K562 (cell line): Measurements from ENCODE around the gene FKBP3. TPM values are rescaled to one million over a fixed set of nuclear protein-coding genes. Genes with fewer than 3 reads are reported as not detected.
A peak's percentile ranks its signal among the peaks of the same experiment; 100 is the strongest.

ENCODE experiments used
- ATAC-seq: fragments of 200-7000 bp; cut with Tn5 transposase; 3 replicates; pipeline ENCODE4 v1.9.1; 2020; ENCODE audit warnings: moderate library complexity
- BruUV-seq: library from RNA; stranded (reverse); fragments of 400-500 nt; replicated peaks from 2 replicates; lab custom pipeline; 2021; lab: Mats Ljungman, UMichigan
- CTCF ChIA-PET: fragments of 300-600 bp; formaldehyde crosslinking; extraction: SDS; loops from one replicate; lab custom pipeline; 2021; ENCODE audit warnings: low intra/inter-chr PET ratio; lab: Yijun Ruan, JAX
- POLR2A ChIA-PET: fragments of 300-600, 350-650 bp; sonication (Branson Sonifier 250); formaldehyde crosslinking; extraction: SDS; loops from one replicate; lab custom pipeline; 2021; ENCODE audit warnings: antibody characterized with exemption, inconsistent platforms; lab: Yijun Ruan, JAX
- DNase-seq, 4 experiments: peaks; one replicate each; pipeline versions ENCODE4 v3.0.0 to v3.0.0-alpha.2; 2011 to 2018; ENCODE audit warnings: low spot score in 3 of 4, mixed read lengths in 3 of 4; ENCODE audit errors: extremely low read depth in 1 of 4
- FAIRE-seq: peaks from 2 replicates; lab custom pipeline; 2011; peaks lifted over from hg19 to GRCh38; lab: Jason Lieb, UNC
- H2AFZ ChIP-seq: 2 replicates; pipeline ENCODE4 v1.6.0; 2011; ENCODE audit warnings: low read depth, low read length, control low read depth, inconsistent platforms
- H3K27ac ChIP-seq: fragments of 200-600 bp; 3 replicates; pipeline ENCODE4 v1.8.0; 2011; ENCODE audit warnings: low read depth, mild to moderate bottlenecking, control low read depth, inconsistent platforms, low read length, moderate library complexity, mixed read lengths; ENCODE audit errors: extremely low read depth
- H3K27me3 ChIP-seq, 2 experiments: fragments of 300-600 bp in 1 of 2; 2 replicates in 1 of 2; 3 replicates in 1 of 2; pipeline versions ENCODE4 v1.6.0 to v1.8.0; 2011; ENCODE audit warnings: inconsistent platforms in 2 of 2, low read length in 2 of 2, mild to moderate bottlenecking in 1 of 2, mixed read lengths in 1 of 2, moderate library complexity in 1 of 2; ENCODE audit not compliant: control insufficient read depth in 2 of 2, insufficient read depth in 2 of 2
- H3K36me3 ChIP-seq: fragments of 300-600 bp; 3 replicates; pipeline ENCODE4 v1.8.0; 2011; ENCODE audit warnings: mild to moderate bottlenecking, low read length, inconsistent platforms; ENCODE audit not compliant: control insufficient read depth, insufficient read depth
- H3K4me1 ChIP-seq, 2 experiments: fragments of 200-600 bp in 1 of 2; replicated peaks in 1 of 2; 2 replicates in 1 of 2; 3 replicates in 1 of 2; pipeline versions ENCODE4 v1.5.1 to v1.8.0; 2011; ENCODE audit warnings: inconsistent platforms in 2 of 2, low read length in 2 of 2, mild to moderate bottlenecking in 1 of 2, mixed read lengths in 1 of 2, moderate library complexity in 1 of 2; ENCODE audit not compliant: control insufficient read depth in 2 of 2, insufficient read depth in 2 of 2
- H3K4me2 ChIP-seq: 2 replicates; pipeline ENCODE4 v1.6.1; 2011; ENCODE audit warnings: low read length, control low read depth, inconsistent platforms, mixed read lengths; ENCODE audit not compliant: insufficient read depth
- H3K4me3 ChIP-seq: fragments of 200-600 bp; sonication (generic), shearing (Covaris generic); 2 replicates; pipeline ENCODE4 v1.5.1; 2016; ENCODE audit warnings: control low read depth, inconsistent platforms
- H3K79me2 ChIP-seq: fragments of 200-600 bp; 3 replicates; pipeline ENCODE4 v1.8.0; 2011; ENCODE audit warnings: low read length, inconsistent platforms; ENCODE audit not compliant: control insufficient read depth, insufficient read depth
- H3K9ac ChIP-seq, 2 experiments: 2 replicates each; pipeline versions ENCODE4 v1.6.0 to v1.6.1; 2011; ENCODE audit warnings: low read depth in 2 of 2, low read length in 2 of 2, control low read depth in 1 of 2, inconsistent platforms in 1 of 2, mild to moderate bottlenecking in 1 of 2, mixed read lengths in 1 of 2; ENCODE audit not compliant: insufficient read depth in 1 of 2
- H3K9me1 ChIP-seq: one replicate; pipeline ENCODE4 v1.6.0; 2011; ENCODE audit warnings: inconsistent platforms, mild to moderate bottlenecking, low read length, moderate library complexity; ENCODE audit not compliant: control insufficient read depth, insufficient read depth
- H3K9me3 ChIP-seq: replicated peaks from 2 replicates; pipeline ENCODE4 v1.5.1; 2011; ENCODE audit warnings: low read depth, low read length, inconsistent platforms; ENCODE audit not compliant: control insufficient read depth, insufficient read depth
- H4K20me1 ChIP-seq: replicated peaks from 2 replicates; pipeline ENCODE4 v1.6.1; 2011; ENCODE audit warnings: low read length, inconsistent platforms, mixed read lengths; ENCODE audit not compliant: control insufficient read depth, insufficient read depth
- HSF4 ChIP-seq: fragments of 250-450 bp; sonication (Bioruptor Pico); IDR thresholded peaks from 2 replicates; pipeline ENCODE4 v2.1.2; 2022; ENCODE audit warnings: mild to moderate bottlenecking, moderate library complexity, borderline replicate concordance
- KDM1A ChIP-seq, 2 experiments: fragments of 450-650 bp; IDR thresholded peaks; 2 replicates each; pipeline ENCODE4 v1.6.1; 2016; ENCODE audit warnings: mild to moderate bottlenecking in 2 of 2
- KLF10 ChIP-seq: fragments of 250-450 bp; sonication (Bioruptor Pico); IDR thresholded peaks from 2 replicates; pipeline ENCODE4 v1.6.1; 2021; ENCODE audit warnings: matching md5 sums
- ZNF175 ChIP-seq: fragments of 200-800 bp; sonication (Bioruptor generic); IDR thresholded peaks from 2 replicates; pipeline ENCODE4 v1.6.1; 2016; ENCODE audit warnings: low read depth, mild to moderate bottlenecking, missing genetic modification characterization, missing compliant biosample characterization
- ZNF707 ChIP-seq: fragments of 250-450 bp; sonication (Bioruptor Pico); conservative IDR thresholded peaks from 2 replicates; pipeline ENCODE4 v1.8.0; 2022; ENCODE audit warnings: inconsistent platforms, mild to moderate bottlenecking, moderate library complexity
- WGBS: fragments of 100-300 bp; shearing (Covaris generic); methylation state at CpG from one replicate; pipeline ENCODE4 v1.1.6; 2016; ENCODE audit warnings: low coverage, mixed read lengths; ENCODE audit not compliant: insufficient coverage; ENCODE audit errors: missing lambda C conversion rate; 5-methylcytosine and 5-hydroxymethylcytosine counted together
- in situ Hi-C: fragments of 300-500 bp; cut with MboI; formaldehyde crosslinking; loops from 4 replicates; pipeline ENCODE4 v1.15.0; 2018; ENCODE audit warnings: inconsistent platforms, mixed read lengths
- intact Hi-C: fragments of 100-400 bp; cut with micrococcal nuclease; formaldehyde crosslinking; loops from 2 replicates; pipeline ENCODE4 v1.14.2; 2022
- polyA plus RNA-seq, 8 experiments: library from polyadenylated mRNA; depleted of rRNA in 4 of 8; stranded (reverse) in 5 of 8; unstranded in 3 of 8; fragments of >200 nt; fragmentation: Nextera tagmentation in 2 of 8; fragmentation: Illumina TruSeq in 1 of 8; extraction: Ambion mirVana in 2 of 8; extraction: Trizol in 1 of 8; gene quantifications; 2 replicates each; pipeline versions ENCODE4 v1.2.1 to v1.2.3, GENCODE V29; 2011 to 2014; ENCODE audit warnings: inconsistent platforms in 1 of 8, missing spikeins in 1 of 8
- total RNA-seq, 7 experiments: library from RNA; depleted of rRNA in 6 of 7; stranded (reverse); fragments of >200 nt in 6 of 7; fragmentation: Illumina TruSeq in 2 of 7; extraction: Trizol in 2 of 7; gene quantifications; 2 replicates each; pipeline versions ENCODE4 v1.2.1 to v1.2.3, GENCODE V29; 2011 to 2021; ENCODE audit warnings: low replicate concordance in 1 of 7

FKBP3 gene
- total and polyA plus RNA-seq, 9 of the 15 experiments (the other 6 are each of a cell fraction or from before 2014, with no cell fraction given) = 43.6 to 107 (median 65.2) TPM

GRCh38 chr14:45133683-45134050 is 614 bp downstream of the FKBP3 start:
- Histone ChIP-seq H3K9me1 (no peaks in the 10 kb centered on the region), H3K79me2 (peaks cover 68% of the 10 kb centered on the region), H3K36me3 (peaks cover 9% of the 10 kb centered on the region; the same call in 1 of the 3 replicates), H4K20me1 (0 out of 2 replicates have a peak, but pooled peaks cover 5% of the 10 kb centered on the region), H3K27me3 (no peaks in the 10 kb centered on the region), H3K4me1 (no peaks in the 10 kb centered on the region; a peak in 2 of 5 replicates), H3K27ac (peak overlapping the region; percentile 88), H3K4me2 (peak overlapping the region; percentile 86), H3K9ac (peak overlapping the region; percentile 84 to 95), H2AFZ (peak overlapping the region; percentile 89), H3K9me3 (no peaks in the 10 kb centered on the region), H3K4me3 (peak overlapping the region; percentile 91)
- TF ChIP-seq ZNF707 (no peak), KDM1A (IDR thresholded peaks at IDR 0.05) (peak; percentile 85 to 89; a peak in 3 of 4 replicates), KLF10 (CRISPR knock-in tag) (no peak)
- WGBS = 2% methylated on average over 9 of the region's 9 CpGs
- no peak for DNase-seq
- in situ Hi-C loops (no loop called here), intact Hi-C loops (loop anchor here (2.0 kb wide), 2 partner anchors 119 to 173 kb away; partner anchors contain the start of genes KLHL28 and MIS18BP1)
- POLR2A ChIA-PET = interaction anchor here (0.9 to 1.7 kb wide), 6 partner anchors 9 to 49 kb away, joined by 3 to 5 read pairs (median 3); partner anchors contain the start of gene PRPF39
- CTCF ChIA-PET = no interaction called here
- BruUV-seq = TSS peak; percentile 72
- ATAC-seq = no peak
- FAIRE-seq = no peak

DNA sequence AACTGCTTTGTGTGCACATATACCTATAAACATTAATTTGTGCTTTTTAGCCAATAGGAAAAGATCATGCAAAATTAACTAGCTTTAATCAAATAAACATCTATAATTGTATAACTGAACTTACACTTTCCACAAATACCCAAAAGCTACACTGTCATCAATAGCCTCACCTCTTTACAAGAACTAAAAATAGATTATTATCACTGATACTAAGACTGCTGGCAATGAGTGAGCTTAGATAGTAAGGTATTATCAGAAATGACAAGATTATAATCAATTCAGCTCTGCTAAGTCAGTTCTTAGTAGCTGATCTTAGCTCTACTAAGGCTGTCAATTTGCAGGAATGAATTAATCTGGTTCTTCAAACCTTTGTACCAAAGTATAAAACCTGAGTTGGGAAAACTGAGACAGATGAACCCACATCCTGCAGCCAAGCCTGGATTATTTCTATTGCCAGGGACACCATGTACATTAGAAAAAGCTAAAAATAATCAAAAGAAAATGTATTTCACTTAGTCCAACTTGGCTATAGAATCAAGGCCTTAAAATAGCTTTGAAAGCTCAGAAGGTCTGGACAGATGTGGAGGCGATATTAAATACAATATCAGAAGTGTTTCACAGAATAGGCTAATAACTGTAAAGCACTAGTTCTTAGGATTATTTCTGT is 5.2 kb downstream of the FKBP3 start:
- no peak for TF ChIP-seq ZNF175 (CRISPR knock-in tag)
- TF ChIP-seq HSF4 (CRISPR knock-in tag) = no peak
- BruUV-seq = no TSS peak
- no peaks in the 10 kb centered on the region for H3K9me3 ChIP-seq
- no peaks in the 10 kb centered on the region for H4K20me1 ChIP-seq
- no peak overlapping the region for H2AFZ ChIP-seq
- no peaks in the 10 kb centered on the region for H3K9me1 ChIP-seq
- 92% methylated on average over 1 of the region's 1 CpG for WGBS
- H3K4me3 ChIP-seq = no peak overlapping the region
- H3K4me1 ChIP-seq = no peaks in the 10 kb centered on the region; a peak in 2 of 5 replicates
- in situ Hi-C loops (no loop called here), intact Hi-C loops (no loop called here)
- H3K27me3 ChIP-seq = no peaks in the 10 kb centered on the region
- POLR2A ChIA-PET = interaction anchor here (0.9 to 2.2 kb wide), 2 partner anchors 31 to 33 kb away, joined by 3 to 6 read pairs; no protein-coding TSS in a partner anchor
- ATAC-seq (no peak), DNase-seq (no peak), FAIRE-seq (no peak)
- peaks cover 28% of the 10 kb centered on the region; the same call in 2 of the 3 replicates for H3K36me3 ChIP-seq
- no peak overlapping the region for H3K27ac ChIP-seq
- peaks cover 34% of the 10 kb centered on the region for H3K79me2 ChIP-seq
- no peak overlapping the region for H3K4me2 ChIP-seq
- H3K9ac ChIP-seq = no peak overlapping the region
- CTCF ChIA-PET = no interaction called here
